PFSK-1 (cell line): ENCODE results near the gene SHISA2.

Experiments
- FOXP2 ChIP-seq: optimal IDR thresholded peaks from 2 replicates; pipeline ENCODE3; 2011; ENCODE audit warnings: borderline replicate concordance, control low read depth, inconsistent platforms; ENCODE audit not compliant: insufficient read depth; ENCODE audit errors: extremely low read length, extremely low read depth
- POLR2AphosphoS5 ChIP-seq: IDR thresholded peaks from 2 replicates; pipeline ENCODE4 v1.6.1; 2012; ENCODE audit warnings: low read depth, mild to moderate bottlenecking, control low read depth, low read length, moderate library complexity
- REST ChIP-seq, 2 experiments: IDR thresholded peaks; 2 replicates each; pipeline versions ENCODE4 v1.6.1 to v1.8.0; 2011 to 2012; ENCODE audit warnings: low read depth in 2 of 2, low read length in 2 of 2, control low read depth in 1 of 2, inconsistent platforms in 1 of 2, mild to moderate bottlenecking in 1 of 2, moderate library complexity in 1 of 2; ENCODE audit not compliant: insufficient read depth in 1 of 2
- SIN3A ChIP-seq: IDR thresholded peaks from 2 replicates; pipeline ENCODE4 v1.6.1; 2012; ENCODE audit warnings: mild to moderate bottlenecking, low read length, moderate library complexity, borderline replicate concordance; ENCODE audit not compliant: insufficient read depth
- TAF1 ChIP-seq: IDR thresholded peaks from 2 replicates; pipeline ENCODE4 v1.6.1; 2012; ENCODE audit warnings: low read length, control low read depth, borderline replicate concordance; ENCODE audit not compliant: insufficient read depth

DNA sequence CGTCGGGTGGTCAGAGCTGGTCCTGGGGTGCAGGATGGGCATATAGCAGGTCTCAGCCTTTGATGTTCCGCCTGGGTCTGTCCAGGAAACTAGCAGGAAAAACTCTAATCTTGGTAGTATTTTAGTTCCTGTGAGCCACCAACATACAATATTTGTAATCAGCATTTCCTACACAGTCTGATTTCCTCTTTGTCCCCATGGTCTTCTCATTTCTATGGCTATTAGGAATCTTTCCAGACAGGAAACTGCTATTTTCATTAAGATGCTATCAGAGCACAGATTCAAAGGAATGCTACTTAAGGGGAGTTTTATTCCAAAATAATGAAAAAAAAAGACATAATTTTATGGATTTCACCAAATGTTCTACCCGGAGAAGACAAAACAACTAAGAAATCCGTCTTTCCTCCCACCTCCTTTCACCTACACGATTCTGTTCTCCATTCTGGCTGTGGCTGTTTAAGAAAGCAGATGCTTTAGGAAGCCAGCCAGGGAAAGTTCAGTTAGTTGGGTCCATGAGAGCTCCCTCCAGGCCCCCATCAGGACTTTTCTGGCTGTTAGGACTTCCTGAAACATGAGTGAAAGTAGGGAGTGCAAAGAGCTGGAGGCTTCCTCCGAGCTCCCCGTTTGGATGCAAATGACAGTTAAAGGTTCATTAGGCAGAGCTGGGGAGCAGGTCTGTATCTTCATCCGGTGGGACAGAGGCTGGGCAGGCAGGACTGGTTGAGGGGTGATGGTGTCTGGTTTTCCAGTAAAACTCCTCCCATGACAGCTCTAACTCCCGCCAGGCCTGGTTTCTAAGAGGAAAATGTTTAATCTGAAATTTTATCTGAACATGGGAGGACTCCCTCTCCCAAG is 36.3 kb downstream of the SHISA2 start:
- TF ChIP-seq REST (IDR thresholded peaks at IDR 0.05; ENCODE audit: insufficient read depth in 1 of 2, low read depth in 2 of 2, low read length in 2 of 2), result no peak
- TF ChIP-seq FOXP2, result no peak
- TF ChIP-seq POLR2AphosphoS5, result no peak
- TF ChIP-seq TAF1, result no peak
- no peak for TF ChIP-seq SIN3A
